GM03348 (cell line): ENCODE data around the gene CST9L.
"Not testable (repeated sequence)": the region's sequence is repeated elsewhere in the genome, so short reads cannot be mapped to it uniquely, and the experiment has no call there.

Experiments used
- DNase-seq: peaks from one replicate; pipeline ENCODE4 v3.0.0; 2012; ENCODE audit warnings: low spot score

CST9L gene

GRCh38 chr20:23586735-23587525, 18.6 kb upstream of the CST9L start:
- peak; percentile 2 for DNase-seq

GRCh38 chr20:23585808-23586734, 17.8 kb upstream of the CST9L start:
- DNase-seq: peak; percentile 2

GRCh38 chr20:23585449-23585807, 17.1 kb upstream of the CST9L start:
- DNase-seq: no peak

- no peak for DNase-seq
These were observed 16.3 kb upstream of the CST9L start for GRCh38 chr20:23584434-23585199.

- DNase-seq: no peak
These were observed 15.2 kb upstream of the CST9L start for GRCh38 chr20:23583526-23583925.

- no peak for DNase-seq
These were observed 14.0 kb upstream of the CST9L start for GRCh38 chr20:23582293-23582692.

GRCh38 chr20:23581833-23582232, 13.5 kb upstream of the CST9L start:
- DNase-seq: not testable (repeated sequence)

- no peak for DNase-seq
These were observed 6.7 kb upstream of the CST9L start for GRCh38 chr20:23574977-23575376.

GRCh38 chr20:23570178-23570760, 2.0 kb upstream of the CST9L start:
- no peak for DNase-seq

GRCh38 chr20:23569570-23569969, 1.3 kb upstream of the CST9L start:
- DNase-seq: no peak

GRCh38 chr20:23568971-23569330, 667 bp upstream of the CST9L start:
- DNase-seq: no peak

- no peak for DNase-seq
These were observed 1.9 kb downstream of the CST9L start for GRCh38 chr20:23566199-23566932.

- no peak for DNase-seq
These were observed 2.7 kb downstream of the CST9L start for GRCh38 chr20:23565503-23566045.

- no peak for DNase-seq
These were observed 3.4 kb downstream of the CST9L start for GRCh38 chr20:23564927-23565326.

- no peak for DNase-seq
These were observed 5.5 kb downstream of the CST9L start for GRCh38 chr20:23562721-23563342.

- DNase-seq: no peak
These were observed 13.9 kb downstream of the CST9L start for GRCh38 chr20:23554401-23554800.

- DNase-seq: no peak
These were observed 16.5 kb downstream of the CST9L start for GRCh38 chr20:23551786-23552185.

- DNase-seq: no peak
These were observed 16.9 kb downstream of the CST9L start for GRCh38 chr20:23551383-23551782.

- DNase-seq: no peak
These were observed 18.1 kb downstream of the CST9L start for GRCh38 chr20:23550227-23550626.

- no peak for DNase-seq
These were observed 19.9 kb downstream of the CST9L start for GRCh38 chr20:23548408-23548807.

- DNase-seq: no peak
These were observed 20.7 kb downstream of the CST9L start for GRCh38 chr20:23547613-23548012.
